GM12878 (cell line): ENCODE results near the gene SLC6A17. TPM values are rescaled to one million over a fixed set of nuclear protein-coding genes. Genes with fewer than 3 reads are reported as not detected.

Source experiments
- ATAC-seq: fragments of 200-7000 bp; cut with Tn5 transposase; 3 replicates; pipeline ENCODE4 v1.9.1; 2020; ENCODE audit warnings: mild to moderate bottlenecking, moderate library complexity
- BruUV-seq: library from RNA; stranded (reverse); fragments of 400-500 nt; replicated peaks from 2 replicates; lab custom pipeline; 2021; lab: Mats Ljungman, UMichigan
- CTCF ChIA-PET: fragments of 300-600 bp; sonication (Branson Sonifier 250); formaldehyde crosslinking; extraction: SDS; loops from one replicate; lab custom pipeline; 2021; ENCODE audit warnings: inconsistent platforms; lab: Yijun Ruan, JAX
- POLR2A ChIA-PET: fragments of 350-600 bp; formaldehyde crosslinking; extraction: SDS; loops from one replicate; lab custom pipeline; 2021; ENCODE audit warnings: inconsistent platforms; lab: Charles Lee
- RAD21 ChIA-PET: fragments of 300-600 bp; sonication (Branson Sonifier 250); formaldehyde crosslinking; loops from one replicate; lab custom pipeline; 2023; ENCODE audit warnings: antibody characterized with exemption; ENCODE audit not compliant: unreplicated experiment; lab: Charles Lee
- SMC1A ChIA-PET: fragments of 300-600 bp; sonication (Branson Sonifier 250); formaldehyde crosslinking; loops from one replicate; lab custom pipeline; 2023; ENCODE audit not compliant: unreplicated experiment, uncharacterized antibody; lab: Charles Lee
- DNase-seq: peaks from one replicate; pipeline ENCODE4 v3.0.0-alpha.2; 2011; ENCODE audit warnings: low read depth, low spot score
- FAIRE-seq: peaks from 3 replicates; lab custom pipeline; 2011; peaks lifted over from hg19 to GRCh38; lab: Jason Lieb, UNC
- H2AFZ ChIP-seq: 2 replicates; pipeline ENCODE4 v1.6.0; 2011; ENCODE audit warnings: low read depth, low read length, control low read depth; ENCODE audit not compliant: control insufficient read depth
- H3K27ac ChIP-seq: 2 replicates; pipeline ENCODE4 v1.5.1; 2011; ENCODE audit warnings: control low read depth; ENCODE audit not compliant: control insufficient read depth, insufficient read depth
- H3K27me3 ChIP-seq, 2 experiments: replicated peaks in 1 of 2; 2 replicates each; pipeline versions ENCODE4 v1.6.0 to v1.6.1; 2011; ENCODE audit warnings: low read length in 1 of 2; ENCODE audit not compliant: control insufficient read depth in 2 of 2, insufficient read depth in 2 of 2
- H3K36me3 ChIP-seq, 2 experiments: 2 replicates each; pipeline ENCODE4 v1.5.1; 2011; ENCODE audit warnings: low read length in 1 of 2; ENCODE audit not compliant: control insufficient read depth in 2 of 2, insufficient read depth in 2 of 2
- H3K4me1 ChIP-seq: 2 replicates; pipeline ENCODE4 v1.6.1; 2011; ENCODE audit warnings: mild to moderate bottlenecking, low read length, moderate library complexity, mixed read lengths; ENCODE audit not compliant: control insufficient read depth, insufficient read depth
- H3K4me2 ChIP-seq: 2 replicates; pipeline ENCODE4 v1.6.0; 2011; ENCODE audit warnings: control low read depth; ENCODE audit not compliant: control insufficient read depth, insufficient read depth
- H3K4me3 ChIP-seq: fragments of 200-600 bp; sonication (generic); 2 replicates; pipeline ENCODE4 v1.5.1; 2016
- H3K79me2 ChIP-seq: 2 replicates; pipeline ENCODE4 v1.6.0; 2011; ENCODE audit warnings: low read length; ENCODE audit not compliant: control insufficient read depth, insufficient read depth
- H3K9ac ChIP-seq: 2 replicates; pipeline ENCODE4 v1.8.0; 2011; ENCODE audit warnings: low read length, control low read depth, mixed read lengths; ENCODE audit not compliant: control insufficient read depth, insufficient read depth
- H3K9me3 ChIP-seq: replicated peaks from 3 replicates; pipeline ENCODE4 v1.5.1; 2011; ENCODE audit warnings: mild to moderate bottlenecking, low read length; ENCODE audit not compliant: control insufficient read depth, insufficient read depth
- H4K20me1 ChIP-seq: 2 replicates; pipeline ENCODE4 v1.6.0; 2011; ENCODE audit not compliant: control insufficient read depth, insufficient read depth
- CHD2 ChIP-seq: IDR thresholded peaks from 2 replicates; pipeline ENCODE4 v1.6.1; 2011; ENCODE audit warnings: low read depth, low read length, improper control_type of control experiment, borderline replicate concordance
- CUX1 ChIP-seq: IDR thresholded peaks from 2 replicates; pipeline ENCODE4 v1.6.1; 2012; ENCODE audit warnings: improper control_type of control experiment, low read depth, low read length; ENCODE audit not compliant: insufficient replicate concordance
- ETV6 ChIP-seq, 2 experiments: fragments of 450-650 bp in 1 of 2; IDR thresholded peaks in 1 of 2; conservative IDR thresholded peaks in 1 of 2; 2 replicates each; pipeline ENCODE4 v1.6.1; 2014; ENCODE audit warnings: antibody characterized with exemption in 1 of 2, borderline replicate concordance in 1 of 2, low read depth in 1 of 2, mild to moderate bottlenecking in 1 of 2, moderate library complexity in 1 of 2
- JUNB ChIP-seq: IDR thresholded peaks from 2 replicates; pipeline ENCODE4 v1.6.1; 2016; ENCODE audit warnings: antibody characterized with exemption, mild to moderate bottlenecking
- MAX ChIP-seq: IDR thresholded peaks from 2 replicates; pipeline ENCODE4 v1.6.1; 2012; ENCODE audit warnings: low read depth, low read length, improper control_type of control experiment
- MYC ChIP-seq: IDR thresholded peaks from 2 replicates; pipeline ENCODE4 v1.6.1; 2011; ENCODE audit warnings: mild to moderate bottlenecking, low read length, moderate library complexity, inconsistent platforms; ENCODE audit not compliant: insufficient read depth, insufficient replicate concordance, insufficient read length, severe bottlenecking
- NR2F1 ChIP-seq: fragments of 450-650 bp; conservative IDR thresholded peaks from 2 replicates; pipeline ENCODE4 v1.6.1; 2017; ENCODE audit warnings: mild to moderate bottlenecking
- TCF7 ChIP-seq: IDR thresholded peaks from 2 replicates; pipeline ENCODE4 v1.6.1; 2014; ENCODE audit warnings: antibody characterized with exemption, borderline replicate concordance
- YBX1 ChIP-seq: fragments of 450-650 bp; IDR thresholded peaks from 2 replicates; pipeline ENCODE4 v1.6.1; 2016; ENCODE audit warnings: antibody characterized with exemption
- WGBS: methylation state at CpG from one replicate; pipeline ENCODE4 v1.1.6; 2016; ENCODE audit warnings: low lambda C conversion rate; ENCODE audit not compliant: insufficient replicate concordance, insufficient coverage; ENCODE audit errors: missing lambda C conversion rate; 5-methylcytosine and 5-hydroxymethylcytosine counted together
- in situ Hi-C: fragments of 300-500 bp; cut with MboI; formaldehyde crosslinking; loops from 9 replicates; pipeline ENCODE4 v1.14.3; 2018; ENCODE audit warnings: mixed read lengths
- intact Hi-C: fragments of 100-400 bp; cut with micrococcal nuclease; formaldehyde crosslinking; loops from one replicate; pipeline ENCODE4 v1.14.2; 2022; ENCODE audit not compliant: unreplicated experiment
- polyA plus RNA-seq, 11 experiments: library from polyadenylated mRNA; depleted of rRNA in 4 of 11; unstranded in 6 of 11; stranded (reverse) in 5 of 11; fragments of >200 nt; fragmentation: Nextera tagmentation in 4 of 11; fragmentation: Illumina TruSeq in 1 of 11; extraction: Ambion mirVana in 4 of 11; extraction: Trizol in 1 of 11; gene quantifications; 1 replicate in 1 of 11; 2 replicates in 10 of 11; pipeline versions ENCODE4 v1.2.1 to v1.2.3, GENCODE V29; 2011 to 2016; ENCODE audit warnings: inconsistent platforms in 2 of 11, missing spikeins in 2 of 11, low read depth in 1 of 11
- total RNA-seq, 4 experiments: library from RNA; depleted of rRNA in 3 of 4; stranded (reverse); fragments of >200 nt in 3 of 4; fragmentation: Illumina TruSeq in 1 of 4; extraction: Trizol in 1 of 4; gene quantifications; 2 replicates each; pipeline versions ENCODE4 v1.2.1 to v1.2.3, GENCODE V29; 2013 to 2021
- TF ChIP-seq, protein P1 (sequence below): fragments of 150-350 bp; IDR thresholded peaks from 2 replicates; pipeline ENCODE4 v1.6.1; 2014; ENCODE audit warnings: mild to moderate bottlenecking, low read depth, low read length

Gene SLC6A17
- total and polyA plus RNA-seq, 10 of the 15 experiments (the other 5 are each of a cell fraction or from before 2014, with no cell fraction given): not detected

- TF ChIP-seq CUX1: no peak
Observed at GRCh38 chr1:110170766-110171733, 20.8 kb downstream of the SLC6A17 start (continued).

DNA sequence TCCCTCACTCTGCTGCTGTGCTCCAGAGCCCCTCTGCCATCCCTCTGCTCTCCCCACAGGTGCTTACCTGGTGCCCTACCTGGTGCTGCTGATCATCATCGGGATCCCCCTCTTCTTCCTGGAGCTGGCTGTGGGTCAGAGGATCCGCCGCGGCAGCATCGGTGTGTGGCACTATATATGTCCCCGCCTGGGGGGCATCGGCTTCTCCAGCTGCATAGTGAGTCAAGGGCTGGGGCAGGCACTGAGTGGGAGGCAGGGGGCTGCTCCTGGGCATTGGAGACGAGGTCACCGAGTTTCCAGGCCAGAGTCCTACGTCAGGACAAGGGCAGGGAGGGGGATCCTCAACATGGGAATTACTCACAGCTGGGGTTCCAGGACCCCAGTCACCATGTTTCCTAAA, 21.7 kb downstream of the SLC6A17 start:
- POLR2A ChIA-PET: no interaction called here
- Histone ChIP-seq H3K27me3 (peaks cover 0 to 2% of the 10 kb centered on the region in 2 experiments; a peak in 3 of 4 replicates), H3K36me3 (no peaks in the 10 kb centered on the region), H3K9ac (no peak overlapping the region), H4K20me1 (no peaks in the 10 kb centered on the region), H3K27ac (no peak overlapping the region), H3K4me1 (no peaks in the 10 kb centered on the region), H3K4me2 (no peak overlapping the region), H3K9me3 (no peaks in the 10 kb centered on the region), H2AFZ (no peak overlapping the region), H3K4me3 (no peak overlapping the region), H3K79me2 (no peaks in the 10 kb centered on the region)
- intact Hi-C loops: no loop called here
- in situ Hi-C loops: no loop called here
- SMC1A ChIA-PET: no interaction called here
- 40% methylated on average over 10 of the region's 10 CpGs for WGBS
- no TSS peak for BruUV-seq
- no peak for DNase-seq
- RAD21 ChIA-PET: no interaction called here
- no peak for FAIRE-seq
- TF ChIP-seq MAX: no peak
- TF ChIP-seq NR2F1: no peak
- TF ChIP-seq YBX1: no peak
- TF ChIP-seq ETV6 (conservative IDR thresholded peaks at IDR 0.05 in 1 of 2, IDR thresholded peaks at IDR 0.05 in 1 of 2; ENCODE audit: borderline replicate concordance in 1 of 2, low read depth in 1 of 2): no peak
- no peak for TF ChIP-seq CHD2
- TF ChIP-seq JUNB: no peak
- TF ChIP-seq MYC: no peak
- TF ChIP-seq TCF7: no peak
- TF ChIP-seq, protein P1, sequence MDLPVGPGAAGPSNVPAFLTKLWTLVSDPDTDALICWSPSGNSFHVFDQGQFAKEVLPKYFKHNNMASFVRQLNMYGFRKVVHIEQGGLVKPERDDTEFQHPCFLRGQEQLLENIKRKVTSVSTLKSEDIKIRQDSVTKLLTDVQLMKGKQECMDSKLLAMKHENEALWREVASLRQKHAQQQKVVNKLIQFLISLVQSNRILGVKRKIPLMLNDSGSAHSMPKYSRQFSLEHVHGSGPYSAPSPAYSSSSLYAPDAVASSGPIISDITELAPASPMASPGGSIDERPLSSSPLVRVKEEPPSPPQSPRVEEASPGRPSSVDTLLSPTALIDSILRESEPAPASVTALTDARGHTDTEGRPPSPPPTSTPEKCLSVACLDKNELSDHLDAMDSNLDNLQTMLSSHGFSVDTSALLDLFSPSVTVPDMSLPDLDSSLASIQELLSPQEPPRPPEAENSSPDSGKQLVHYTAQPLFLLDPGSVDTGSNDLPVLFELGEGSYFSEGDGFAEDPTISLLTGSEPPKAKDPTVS: no peak
- CTCF ChIA-PET: no interaction called here
- no peak for ATAC-seq
